LNCaP clone FGC (cell line): ENCODE measurements around the gene PERM1.
A peak's percentile ranks its signal among the peaks of the same experiment; 100 is the strongest.

Experiments used
- DNase-seq: peaks from one replicate; pipeline ENCODE4 v3.0.0-alpha.2; 2011; ENCODE audit warnings: low read depth
- H3K4me3 ChIP-seq: 2 replicates; pipeline ENCODE4 v1.5.1; 2011; ENCODE audit warnings: mild to moderate bottlenecking, low read depth, low read length, control low read depth
- CTCF ChIP-seq: IDR thresholded peaks from 2 replicates; pipeline ENCODE4 v1.5.1; 2012; ENCODE audit warnings: mild to moderate bottlenecking; ENCODE audit not compliant: control insufficient read depth, insufficient read depth; ENCODE audit errors: extremely low read depth

The PERM1 gene

GRCh38 chr1:932776-933602 lies 48.9 kb downstream of the PERM1 start:
- TF ChIP-seq CTCF, result no peak
- H3K4me3 ChIP-seq, result peak overlapping the region; percentile 36
- DNase-seq, result peak; percentile 82

GRCh38 chr1:932173-932510 lies 49.8 kb downstream of the PERM1 start:
- TF ChIP-seq CTCF, result no peak
- H3K4me3 ChIP-seq, result no peak overlapping the region; the same call in 1 of the 2 replicates
- no peak for DNase-seq

- no peak for DNase-seq
- H3K4me3 ChIP-seq, result no peak overlapping the region
- no peak for TF ChIP-seq CTCF
Observed at GRCh38 chr1:931380-932172, 50.3 kb downstream of the PERM1 start.

- H3K4me3 ChIP-seq, result no peak overlapping the region
- no peak for DNase-seq
- no peak for TF ChIP-seq CTCF
Observed at GRCh38 chr1:930633-931138, 51.2 kb downstream of the PERM1 start.

GRCh38 chr1:929712-930632 lies 51.9 kb downstream of the PERM1 start:
- no peak for TF ChIP-seq CTCF
- H3K4me3 ChIP-seq, result no peak overlapping the region
- DNase-seq, result no peak

GRCh38 chr1:928825-929661 lies 52.9 kb downstream of the PERM1 start:
- no peak for TF ChIP-seq CTCF
- DNase-seq, result no peak
- no peak overlapping the region for H3K4me3 ChIP-seq
